A549 (cell line): ENCODE results near the gene TVP23A. TPM values are rescaled to one million over a fixed set of nuclear protein-coding genes. Genes with fewer than 3 reads are reported as not detected.

Source experiments
- ATAC-seq, 2 experiments: fragments of 200-7000 bp in 1 of 2; fragments of >200 bp in 1 of 2; cut with Nextera tagmentation in 1 of 2; cut with Tn5 transposase in 1 of 2; 3 replicates each; pipeline versions ENCODE4 v1.8.0 to v1.9.1; 2018 to 2020; ENCODE audit warnings: mild to moderate bottlenecking in 1 of 2, moderate library complexity in 1 of 2
- CTCF ChIA-PET: fragments of 300-600 bp; sonication (Branson Sonifier 250); formaldehyde crosslinking; extraction: SDS; loops from one replicate; lab custom pipeline; 2021; ENCODE audit warnings: antibody characterized with exemption, inconsistent platforms; lab: Yijun Ruan, JAX
- POLR2A ChIA-PET: fragments of 350-600 bp; formaldehyde crosslinking; extraction: SDS; loops from one replicate; lab custom pipeline; 2021; ENCODE audit warnings: antibody characterized with exemption, inconsistent platforms; lab: Yijun Ruan, JAX
- DNase-seq, 2 experiments: peaks; one replicate each; pipeline versions ENCODE4 v3.0.0 to v3.0.0-alpha.2; 2011 to 2016; ENCODE audit warnings: low read depth in 1 of 2, low spot score in 1 of 2
- FAIRE-seq: peaks from 2 replicates; lab custom pipeline; 2011; peaks lifted over from hg19 to GRCh38; lab: Jason Lieb, UNC
- H3K27ac ChIP-seq, 2 experiments: fragments of >200 bp; sonication (Bioruptor Twin); formaldehyde crosslinking; 3 replicates each; pipeline ENCODE4 v1.5.1; 2016 to 2017
- H3K4me1 ChIP-seq: fragments of >200 bp; sonication (Bioruptor Twin); formaldehyde crosslinking; 3 replicates; pipeline ENCODE4 v1.6.1; 2016
- H3K4me2 ChIP-seq: fragments of >200 bp; sonication (Bioruptor Twin); formaldehyde crosslinking; 3 replicates; pipeline ENCODE4 v1.6.1; 2016
- H3K4me3 ChIP-seq: fragments of >200 bp; sonication (Bioruptor Twin); formaldehyde crosslinking; 3 replicates; pipeline ENCODE4 v1.5.1; 2016
- H3K9me3 ChIP-seq: fragments of >200 bp; sonication (Bioruptor Twin); formaldehyde crosslinking; 3 replicates; pipeline ENCODE4 v1.6.1; 2016
- CBX2 ChIP-seq: fragments of 200-600 bp; sonication (generic); IDR thresholded peaks from 2 replicates; pipeline ENCODE4 v1.6.1; 2016; ENCODE audit warnings: low read depth, mild to moderate bottlenecking, borderline replicate concordance
- CBX8 ChIP-seq: fragments of 200-600 bp; sonication (generic); IDR thresholded peaks from 2 replicates; pipeline ENCODE4 v1.6.1; 2016
- CEBPB ChIP-seq, 2 experiments: fragments of >200 bp in 1 of 2; sonication (Bioruptor Twin) in 1 of 2; formaldehyde crosslinking in 1 of 2; IDR thresholded peaks; 2 replicates each; pipeline ENCODE4 v1.6.1; 2012 to 2016
- CHD2 ChIP-seq: fragments of 150-350 bp; IDR thresholded peaks from 2 replicates; pipeline ENCODE4 v1.6.1; 2014; ENCODE audit warnings: low read length; ENCODE audit not compliant: partially characterized antibody
- CHD4 ChIP-seq: fragments of 200-600 bp; sonication (generic); IDR thresholded peaks from 2 replicates; pipeline ENCODE4 v1.6.1; 2016; ENCODE audit warnings: antibody characterized with exemption, mild to moderate bottlenecking, borderline replicate concordance
- EHF ChIP-seq: fragments of 250-450 bp; sonication (Bioruptor Pico); IDR thresholded peaks from 2 replicates; pipeline ENCODE4 v1.5.0; 2020; ENCODE audit warnings: mild to moderate bottlenecking
- EHMT2 ChIP-seq: fragments of 200-600 bp; sonication (generic); IDR thresholded peaks from 2 replicates; pipeline ENCODE4 v1.6.1; 2016; ENCODE audit warnings: antibody characterized with exemption, low read depth, mild to moderate bottlenecking, moderate library complexity
- EP300 ChIP-seq, 2 experiments: fragments of >200 bp; sonication (Bioruptor Twin); formaldehyde crosslinking; IDR thresholded peaks; 2 replicates in 1 of 2; 3 replicates in 1 of 2; pipeline ENCODE4 v1.6.1; 2016 to 2017
- FOSL2 ChIP-seq, 2 experiments: fragments of 450-650 bp in 1 of 2; fragments of >200 bp in 1 of 2; sonication (Bioruptor Twin) in 1 of 2; formaldehyde crosslinking; IDR thresholded peaks; 2 replicates each; pipeline versions ENCODE4 v1.5.0 to v1.6.1; 2016 to 2020; ENCODE audit warnings: mild to moderate bottlenecking in 1 of 2, moderate library complexity in 1 of 2
- GATA3 ChIP-seq: IDR thresholded peaks from 2 replicates; pipeline ENCODE4 v1.6.1; 2012; ENCODE audit warnings: borderline replicate concordance
- HOXA7 ChIP-seq: fragments of 250-450 bp; sonication (Bioruptor Pico); IDR thresholded peaks from 2 replicates; pipeline ENCODE4 v1.5.0; 2020; ENCODE audit warnings: mild to moderate bottlenecking, moderate library complexity
- KDM1A ChIP-seq: fragments of 200-600 bp; sonication (generic); IDR thresholded peaks from 2 replicates; pipeline ENCODE4 v1.6.1; 2016; ENCODE audit warnings: low read depth, mild to moderate bottlenecking
- MAZ ChIP-seq: fragments of 150-350 bp; IDR thresholded peaks from 2 replicates; pipeline ENCODE4 v1.6.1; 2014; ENCODE audit warnings: antibody characterized with exemption, low read depth, low read length, borderline replicate concordance
- MYC ChIP-seq: IDR thresholded peaks from 2 replicates; pipeline ENCODE4 v1.6.1; 2012; ENCODE audit warnings: mild to moderate bottlenecking, inconsistent platforms, low read length, improper control_type of control experiment, borderline replicate concordance
- NFE2L2 ChIP-seq: fragments of 150-350 bp; conservative IDR thresholded peaks from 2 replicates; pipeline ENCODE4 v1.6.1; 2014; ENCODE audit warnings: low read length
- NR3C1 ChIP-seq: fragments of >200 bp; sonication (Bioruptor Twin); formaldehyde crosslinking; IDR thresholded peaks from 3 replicates; pipeline ENCODE4 v1.6.1; 2017
- POLR2A ChIP-seq: IDR thresholded peaks from 2 replicates; pipeline ENCODE4 v1.6.1; 2012; ENCODE audit warnings: mild to moderate bottlenecking, low read length
- RCOR1 ChIP-seq: fragments of 150-350 bp; IDR thresholded peaks from 2 replicates; pipeline ENCODE4 v1.6.1; 2014; ENCODE audit warnings: antibody characterized with exemption, low read length, low read depth
- SMC3 ChIP-seq: fragments of >200 bp; sonication (Bioruptor Twin); formaldehyde crosslinking; IDR thresholded peaks from 3 replicates; pipeline ENCODE4 v1.6.1; 2018; ENCODE audit warnings: inconsistent platforms
- SREBF2 ChIP-seq: fragments of 450-650 bp; IDR thresholded peaks from 2 replicates; pipeline ENCODE4 v1.6.1; 2014; ENCODE audit warnings: mild to moderate bottlenecking, moderate library complexity
- TFCP2L1 ChIP-seq: fragments of 250-450 bp; sonication (Bioruptor Pico); IDR thresholded peaks from 2 replicates; pipeline ENCODE4 v1.5.0; 2021; ENCODE audit warnings: mild to moderate bottlenecking
- TP53 ChIP-seq: fragments of 250-450 bp; sonication (Bioruptor Pico); IDR thresholded peaks from 2 replicates; pipeline ENCODE4 v1.5.0; 2021; ENCODE audit warnings: mild to moderate bottlenecking, moderate library complexity
- ZFP36 ChIP-seq: fragments of 450-650 bp; IDR thresholded peaks from 2 replicates; pipeline ENCODE4 v1.6.1; 2014; ENCODE audit warnings: borderline replicate concordance; ENCODE audit not compliant: partially characterized antibody
- ZSCAN20 ChIP-seq: fragments of 250-450 bp; sonication (Bioruptor Pico); IDR thresholded peaks from 2 replicates; pipeline ENCODE4 v1.8.0; 2022; ENCODE audit warnings: mild to moderate bottlenecking, moderate library complexity
- WGBS: methylation state at CpG from one replicate; pipeline ENCODE4 v1.1.6; 2017; ENCODE audit errors: missing lambda C conversion rate; 5-methylcytosine and 5-hydroxymethylcytosine counted together
- polyA plus RNA-seq, 4 experiments: library from polyadenylated mRNA; depleted of rRNA in 3 of 4; stranded (reverse); fragments of >200 nt; fragmentation: RNase III in 1 of 4; extraction: RNeasy Plus Mini Kit Qiagen cat#74134 plus additional on column Dnase treatment in 1 of 4; gene quantifications; 2 replicates in 3 of 4; 3 replicates in 1 of 4; pipeline ENCODE4 v1.2.3, GENCODE V29; 2011 to 2017
- TF ChIP-seq, protein P1 (sequence below): fragments of 200-600 bp; sonication (generic); IDR thresholded peaks from 2 replicates; pipeline ENCODE4 v1.6.1; 2016; ENCODE audit warnings: antibody characterized with exemption, mild to moderate bottlenecking, moderate library complexity
- TF ChIP-seq, protein P2 (sequence below): fragments of >200 bp; sonication (Bioruptor Twin); formaldehyde crosslinking; IDR thresholded peaks from 2 replicates; pipeline ENCODE4 v1.6.1; 2016
- TF ChIP-seq, protein P3 (sequence below): IDR thresholded peaks from 2 replicates; pipeline ENCODE4 v1.6.1; 2012
- TF ChIP-seq, protein P4 (sequence below): IDR thresholded peaks from 2 replicates; pipeline ENCODE4 v1.6.1; 2012
- TF ChIP-seq, protein P5 (sequence below): fragments of 450-650 bp; IDR thresholded peaks from 2 replicates; pipeline ENCODE4 v1.6.1; 2014; ENCODE audit warnings: antibody characterized with exemption

Gene TVP23A
- polyA plus RNA-seq, 2 of the 4 experiments (the other 2 are of a cell fraction): 0.03 TPM; not detected in 1

DNA sequence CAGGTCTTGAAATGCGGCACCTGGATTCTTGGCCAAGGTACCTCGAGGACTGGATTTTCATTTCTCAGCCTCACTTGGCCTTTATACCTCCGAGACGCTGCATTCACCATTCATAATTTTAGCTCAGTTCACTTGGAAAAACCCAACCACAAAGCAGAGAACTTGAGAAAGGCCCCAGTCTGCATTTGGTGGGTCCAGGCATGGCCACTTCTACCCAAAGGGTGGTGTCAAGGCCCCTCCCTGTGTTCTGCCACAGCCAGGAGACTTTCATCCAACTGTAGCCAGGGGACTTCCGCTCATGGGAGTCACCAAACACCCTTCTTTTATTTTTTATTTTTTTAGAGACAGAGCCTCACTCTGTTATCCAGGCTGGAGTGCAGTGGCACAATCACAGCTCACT lies 14.7 kb upstream of the TVP23A start:
- no peak for TF ChIP-seq KDM1A
- TF ChIP-seq ZFP36: no peak
- TF ChIP-seq, protein P1, sequence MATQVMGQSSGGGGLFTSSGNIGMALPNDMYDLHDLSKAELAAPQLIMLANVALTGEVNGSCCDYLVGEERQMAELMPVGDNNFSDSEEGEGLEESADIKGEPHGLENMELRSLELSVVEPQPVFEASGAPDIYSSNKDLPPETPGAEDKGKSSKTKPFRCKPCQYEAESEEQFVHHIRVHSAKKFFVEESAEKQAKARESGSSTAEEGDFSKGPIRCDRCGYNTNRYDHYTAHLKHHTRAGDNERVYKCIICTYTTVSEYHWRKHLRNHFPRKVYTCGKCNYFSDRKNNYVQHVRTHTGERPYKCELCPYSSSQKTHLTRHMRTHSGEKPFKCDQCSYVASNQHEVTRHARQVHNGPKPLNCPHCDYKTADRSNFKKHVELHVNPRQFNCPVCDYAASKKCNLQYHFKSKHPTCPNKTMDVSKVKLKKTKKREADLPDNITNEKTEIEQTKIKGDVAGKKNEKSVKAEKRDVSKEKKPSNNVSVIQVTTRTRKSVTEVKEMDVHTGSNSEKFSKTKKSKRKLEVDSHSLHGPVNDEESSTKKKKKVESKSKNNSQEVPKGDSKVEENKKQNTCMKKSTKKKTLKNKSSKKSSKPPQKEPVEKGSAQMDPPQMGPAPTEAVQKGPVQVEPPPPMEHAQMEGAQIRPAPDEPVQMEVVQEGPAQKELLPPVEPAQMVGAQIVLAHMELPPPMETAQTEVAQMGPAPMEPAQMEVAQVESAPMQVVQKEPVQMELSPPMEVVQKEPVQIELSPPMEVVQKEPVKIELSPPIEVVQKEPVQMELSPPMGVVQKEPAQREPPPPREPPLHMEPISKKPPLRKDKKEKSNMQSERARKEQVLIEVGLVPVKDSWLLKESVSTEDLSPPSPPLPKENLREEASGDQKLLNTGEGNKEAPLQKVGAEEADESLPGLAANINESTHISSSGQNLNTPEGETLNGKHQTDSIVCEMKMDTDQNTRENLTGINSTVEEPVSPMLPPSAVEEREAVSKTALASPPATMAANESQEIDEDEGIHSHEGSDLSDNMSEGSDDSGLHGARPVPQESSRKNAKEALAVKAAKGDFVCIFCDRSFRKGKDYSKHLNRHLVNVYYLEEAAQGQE: no peak
- TF ChIP-seq CBX2: no peak
- no peak for TF ChIP-seq EHF (CRISPR knock-in tag)
- no peak for TF ChIP-seq SMC3
- no peak for TF ChIP-seq TP53 (CRISPR knock-in tag)
- TF ChIP-seq EHMT2: no peak
- TF ChIP-seq CHD4: no peak
- no peak for TF ChIP-seq SREBF2
- TF ChIP-seq, protein P2, sequence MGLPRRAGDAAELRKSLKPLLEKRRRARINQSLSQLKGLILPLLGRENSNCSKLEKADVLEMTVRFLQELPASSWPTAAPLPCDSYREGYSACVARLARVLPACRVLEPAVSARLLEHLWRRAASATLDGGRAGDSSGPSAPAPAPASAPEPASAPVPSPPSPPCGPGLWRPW: no peak
- TF ChIP-seq HOXA7 (CRISPR knock-in tag): no peak
- no peak for TF ChIP-seq NR3C1
- TF ChIP-seq RCOR1: no peak
- TF ChIP-seq FOSL2 (IDR thresholded peaks at IDR 0.05): no peak
- TF ChIP-seq FOSL2 (CRISPR knock-in tag; IDR thresholded peaks at IDR 0.05): no peak
- no peak for TF ChIP-seq MAZ
- no peak for TF ChIP-seq NFE2L2
- no peak for TF ChIP-seq GATA3
- ChIA-PET CTCF (no interaction called here), POLR2A (no interaction called here)
- no peak overlapping the region for H3K4me3 ChIP-seq
- WGBS: 42% methylated on average over 5 of the region's 5 CpGs
- no peak for FAIRE-seq
- ATAC-seq: no peak
- H3K27ac ChIP-seq: no peak overlapping the region
- H3K4me1 ChIP-seq: no peaks in the 10 kb centered on the region
- no peak overlapping the region for H3K4me2 ChIP-seq
- no peaks in the 10 kb centered on the region for H3K9me3 ChIP-seq
- DNase-seq: no peak

DNA sequence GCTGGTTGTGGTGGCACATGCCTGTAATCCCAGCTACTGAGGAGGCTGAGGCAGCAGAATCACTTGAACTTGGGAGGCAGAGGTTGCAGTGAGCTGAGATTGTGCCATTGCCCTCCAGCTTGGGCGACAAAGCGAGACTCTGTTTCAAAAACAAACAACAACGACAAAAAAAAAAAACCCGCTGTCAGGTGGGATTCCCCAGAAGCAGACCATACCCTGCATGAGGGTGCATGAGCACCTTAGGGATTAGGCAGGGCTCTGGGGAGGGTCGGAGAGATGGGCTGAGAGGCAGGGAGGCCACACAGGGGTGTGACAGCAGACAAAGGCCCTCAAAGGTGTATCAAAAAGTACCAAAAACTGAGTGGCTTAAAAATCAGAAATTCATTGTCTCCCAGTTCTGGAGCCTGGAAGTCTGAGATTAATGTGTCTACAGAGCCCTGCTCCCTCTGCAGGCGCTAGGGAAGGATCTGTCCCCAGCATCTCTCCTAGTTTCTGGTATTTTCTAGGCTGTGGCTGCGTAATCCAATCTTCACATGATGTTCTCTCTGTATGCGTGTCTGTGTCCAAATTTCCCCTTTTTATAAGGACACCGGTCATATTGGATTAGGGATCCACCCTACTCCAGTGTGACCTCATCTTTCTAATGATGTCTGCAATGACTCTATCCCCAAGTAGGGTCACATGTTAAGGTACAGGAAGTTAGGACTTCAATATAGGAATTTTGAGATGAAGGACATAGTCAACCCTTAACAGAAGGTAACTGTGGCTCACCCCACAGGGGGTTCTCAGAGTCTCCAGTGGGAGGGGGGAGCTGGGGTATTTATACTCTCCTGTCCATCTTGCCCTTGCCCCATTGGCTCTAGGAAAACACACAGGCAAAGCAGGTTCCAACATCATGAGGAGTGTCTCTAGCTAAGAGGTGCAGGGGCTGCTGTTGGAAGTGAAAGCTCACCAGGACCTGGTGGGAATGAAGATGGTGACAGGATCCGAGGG lies 13.6 kb upstream of the TVP23A start:
- H3K4me2 ChIP-seq: no peak overlapping the region
- no peak for ATAC-seq
- FAIRE-seq: no peak
- ChIA-PET POLR2A (no interaction called here), CTCF (interaction anchor here (1.0 kb wide), 1 partner anchor 93 kb away, joined by 3 read pairs; no protein-coding TSS in a partner anchor)
- no peaks in the 10 kb centered on the region for H3K9me3 ChIP-seq
- no peaks in the 10 kb centered on the region for H3K4me1 ChIP-seq
- 52% methylated on average over 10 of the region's 10 CpGs for WGBS
- no peak overlapping the region for H3K4me3 ChIP-seq
- DNase-seq: no peak
- H3K27ac ChIP-seq: no peak overlapping the region
- no peak for TF ChIP-seq EHMT2
- no peak for TF ChIP-seq ZSCAN20 (CRISPR knock-in tag)
- TF ChIP-seq EP300 (IDR thresholded peaks at IDR 0.05): no peak
- TF ChIP-seq CBX8: no peak
- TF ChIP-seq CHD2: no peak
- no peak for TF ChIP-seq TFCP2L1 (CRISPR knock-in tag)
- no peak for TF ChIP-seq GATA3
- TF ChIP-seq, protein P3, sequence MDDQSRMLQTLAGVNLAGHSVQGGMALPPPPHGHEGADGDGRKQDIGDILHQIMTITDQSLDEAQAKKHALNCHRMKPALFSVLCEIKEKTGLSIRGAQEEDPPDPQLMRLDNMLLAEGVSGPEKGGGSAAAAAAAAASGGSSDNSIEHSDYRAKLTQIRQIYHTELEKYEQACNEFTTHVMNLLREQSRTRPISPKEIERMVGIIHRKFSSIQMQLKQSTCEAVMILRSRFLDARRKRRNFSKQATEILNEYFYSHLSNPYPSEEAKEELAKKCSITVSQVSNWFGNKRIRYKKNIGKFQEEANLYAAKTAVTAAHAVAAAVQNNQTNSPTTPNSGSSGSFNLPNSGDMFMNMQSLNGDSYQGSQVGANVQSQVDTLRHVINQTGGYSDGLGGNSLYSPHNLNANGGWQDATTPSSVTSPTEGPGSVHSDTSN: no peak
- TF ChIP-seq, protein P4, sequence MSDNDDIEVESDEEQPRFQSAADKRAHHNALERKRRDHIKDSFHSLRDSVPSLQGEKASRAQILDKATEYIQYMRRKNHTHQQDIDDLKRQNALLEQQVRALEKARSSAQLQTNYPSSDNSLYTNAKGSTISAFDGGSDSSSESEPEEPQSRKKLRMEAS: no peak
- TF ChIP-seq, protein P5, sequence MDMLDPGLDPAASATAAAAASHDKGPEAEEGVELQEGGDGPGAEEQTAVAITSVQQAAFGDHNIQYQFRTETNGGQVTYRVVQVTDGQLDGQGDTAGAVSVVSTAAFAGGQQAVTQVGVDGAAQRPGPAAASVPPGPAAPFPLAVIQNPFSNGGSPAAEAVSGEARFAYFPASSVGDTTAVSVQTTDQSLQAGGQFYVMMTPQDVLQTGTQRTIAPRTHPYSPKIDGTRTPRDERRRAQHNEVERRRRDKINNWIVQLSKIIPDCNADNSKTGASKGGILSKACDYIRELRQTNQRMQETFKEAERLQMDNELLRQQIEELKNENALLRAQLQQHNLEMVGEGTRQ: no peak
- TF ChIP-seq, protein P1: no peak
- TF ChIP-seq POLR2A: no peak
- no peak for TF ChIP-seq MYC
- no peak for TF ChIP-seq CEBPB (IDR thresholded peaks at IDR 0.05)
